Stimulated activated CD4-positive, alpha-beta T cell treated with anti-CD3 and anti-CD28 coated beads, Interleukin-12 subunit alpha, Interleukin-12 subunit beta, amount 100 ng/mL, for 24 hours (primary cell): ENCODE data around the gene DIP2B.

Source experiments
- DNase-seq, 2 experiments: peaks; one replicate each; pipeline ENCODE4 v3.0.0-alpha.2; 2020; ENCODE audit warnings: low read depth in 2 of 2

DIP2B gene

GRCh38 chr12:50727466-50727865, 222.7 kb downstream of the DIP2B start:
- no peak for DNase-seq

- no peak for DNase-seq
These were observed 223.6 kb downstream of the DIP2B start for GRCh38 chr12:50728417-50728816.

GRCh38 chr12:50728841-50729240, 224.1 kb downstream of the DIP2B start:
- DNase-seq: no peak

- no peak for DNase-seq
These were observed 227.8 kb downstream of the DIP2B start for GRCh38 chr12:50732591-50732990.

GRCh38 chr12:50733706-50734105, 228.9 kb downstream of the DIP2B start:
- DNase-seq: no peak

GRCh38 chr12:50734409-50735263, 229.9 kb downstream of the DIP2B start:
- no peak for DNase-seq

- no peak for DNase-seq
These were observed 234.8 kb downstream of the DIP2B start for GRCh38 chr12:50739611-50740010.

- DNase-seq: no peak
These were observed 235.5 kb downstream of the DIP2B start for GRCh38 chr12:50740307-50740706.

- no peak for DNase-seq
These were observed 238.0 kb downstream of the DIP2B start for GRCh38 chr12:50742776-50743175.

GRCh38 chr12:50745861-50746260, 241.1 kb downstream of the DIP2B start:
- DNase-seq: no peak

- DNase-seq: no peak
These were observed 241.6 kb downstream of the DIP2B start for GRCh38 chr12:50746431-50746830.

- no peak for DNase-seq
These were observed 243.0 kb downstream of the DIP2B start for GRCh38 chr12:50747817-50748216.

- no peak for DNase-seq
These were observed 244.7 kb downstream of the DIP2B start for GRCh38 chr12:50749459-50749882.

- DNase-seq: no peak
These were observed 245.6 kb downstream of the DIP2B start for GRCh38 chr12:50750366-50750765.

GRCh38 chr12:50751948-50752721, 247.3 kb downstream of the DIP2B start:
- DNase-seq: no peak

- DNase-seq: no peak
These were observed 248.5 kb downstream of the DIP2B start for GRCh38 chr12:50753232-50753769.

- DNase-seq: peak; percentile 79 to 80
These were observed 259.0 kb downstream of the DIP2B start, which contains the start of gene ATF1 for GRCh38 chr12:50763639-50764285. TSS of gene ATF1 (plus strand) at chr12:50764101. CDS start at chr12:50780146, 16,045 bp downstream.

GRCh38 chr12:50764286-50765094, 259.7 kb downstream of the DIP2B start:
- DNase-seq: peak; percentile 5 to 60

- DNase-seq: no peak
These were observed 260.5 kb downstream of the DIP2B start for GRCh38 chr12:50765095-50765911.

GRCh38 chr12:50768391-50768790, 263.6 kb downstream of the DIP2B start:
- no peak for DNase-seq
